IMR-90 (cell line): ENCODE results near the gene ZNF862.
A peak's percentile ranks its signal among the peaks of the same experiment; 100 is the strongest.

Source experiments
- CEBPB ChIP-seq: IDR thresholded peaks from 2 replicates; pipeline ENCODE4 v1.6.1; 2012; ENCODE audit warnings: low read depth, low read length, improper control_type of control experiment
- POLR2A ChIP-seq: IDR thresholded peaks from 2 replicates; pipeline ENCODE4 v1.6.1; 2012; ENCODE audit warnings: mild to moderate bottlenecking, low read depth, low read length
- TF ChIP-seq, protein P1 (sequence below): conservative IDR thresholded peaks from 2 replicates; pipeline ENCODE4 v1.5.1; 2012; ENCODE audit warnings: mild to moderate bottlenecking, low read depth, low read length, improper control_type of control experiment

DNA sequence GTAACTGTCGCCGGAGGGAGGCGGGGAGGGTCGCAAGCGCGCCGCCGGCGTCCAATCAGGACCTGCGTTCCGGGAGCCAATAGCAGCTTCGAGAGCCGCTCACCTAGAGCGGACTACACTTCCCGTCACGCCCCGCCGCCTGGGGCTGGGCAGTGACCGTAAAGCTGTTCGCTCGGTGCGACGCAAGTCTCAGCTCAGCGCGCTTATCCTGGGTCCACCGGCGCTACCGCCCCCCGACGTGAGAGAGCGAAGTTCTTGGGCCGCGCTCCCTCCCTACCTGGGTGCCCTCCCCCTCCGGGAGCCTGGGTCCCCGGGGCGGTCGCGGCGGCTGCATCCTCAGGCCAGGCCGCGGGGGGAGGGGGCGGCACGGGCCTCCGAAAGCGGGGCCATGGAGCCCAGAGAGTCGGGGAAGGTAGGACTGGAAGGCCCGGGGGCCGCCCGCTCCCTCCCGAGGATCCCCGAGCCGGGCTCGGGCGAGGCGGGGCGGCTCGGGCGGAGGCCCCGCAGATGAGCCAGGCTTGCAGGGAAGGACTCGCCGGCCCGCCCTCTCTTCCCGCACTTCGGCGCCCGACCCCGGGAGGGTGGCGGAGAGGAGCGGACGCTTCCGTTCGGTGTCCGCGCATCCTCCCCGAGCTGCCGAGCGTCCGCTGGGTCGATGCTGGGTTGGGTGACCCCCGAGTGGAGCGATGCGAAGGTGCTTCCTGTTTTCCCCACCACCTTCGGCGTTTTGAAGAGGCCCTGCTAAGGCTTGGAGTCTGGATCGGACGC, at the start of gene ZNF862:
- TF ChIP-seq, protein P1, sequence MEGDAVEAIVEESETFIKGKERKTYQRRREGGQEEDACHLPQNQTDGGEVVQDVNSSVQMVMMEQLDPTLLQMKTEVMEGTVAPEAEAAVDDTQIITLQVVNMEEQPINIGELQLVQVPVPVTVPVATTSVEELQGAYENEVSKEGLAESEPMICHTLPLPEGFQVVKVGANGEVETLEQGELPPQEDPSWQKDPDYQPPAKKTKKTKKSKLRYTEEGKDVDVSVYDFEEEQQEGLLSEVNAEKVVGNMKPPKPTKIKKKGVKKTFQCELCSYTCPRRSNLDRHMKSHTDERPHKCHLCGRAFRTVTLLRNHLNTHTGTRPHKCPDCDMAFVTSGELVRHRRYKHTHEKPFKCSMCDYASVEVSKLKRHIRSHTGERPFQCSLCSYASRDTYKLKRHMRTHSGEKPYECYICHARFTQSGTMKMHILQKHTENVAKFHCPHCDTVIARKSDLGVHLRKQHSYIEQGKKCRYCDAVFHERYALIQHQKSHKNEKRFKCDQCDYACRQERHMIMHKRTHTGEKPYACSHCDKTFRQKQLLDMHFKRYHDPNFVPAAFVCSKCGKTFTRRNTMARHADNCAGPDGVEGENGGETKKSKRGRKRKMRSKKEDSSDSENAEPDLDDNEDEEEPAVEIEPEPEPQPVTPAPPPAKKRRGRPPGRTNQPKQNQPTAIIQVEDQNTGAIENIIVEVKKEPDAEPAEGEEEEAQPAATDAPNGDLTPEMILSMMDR, result no peak
- no peak for TF ChIP-seq CEBPB
- TF ChIP-seq POLR2A, result peak; percentile 42; the same call in 1 of the 2 replicates
